ENCODE measurements around the gene C10orf53.
"Not testable (repeated sequence)": the region's sequence is repeated elsewhere in the genome, so short reads cannot be mapped to it uniquely, and the experiment has no call there.

The C10orf53 gene

GRCh38 chr10:49667991-49668390, 11.5 kb upstream of the C10orf53 start:
- no peak for TF ChIP-seq CTCF (IDR thresholded peaks at IDR 0.05; ENCODE audit: poor library complexity, severe bottlenecking)
- Histone ChIP-seq H3K27me3 (ENCODE audit: insufficient read depth, poor library complexity, severe bottlenecking) (peaks cover 13% of the 10 kb centered on the region), H3K9me3 (ENCODE audit: severe bottlenecking) (no peaks in the 10 kb centered on the region), H3K4me1 (ENCODE audit: insufficient read depth, poor library complexity, severe bottlenecking) (no peaks in the 10 kb centered on the region), H3K4me3 (ENCODE audit: severe bottlenecking) (no peak overlapping the region), H3K36me3 (ENCODE audit: low read depth) (no peaks in the 10 kb centered on the region), H3K27ac (ENCODE audit: poor library complexity, severe bottlenecking) (no peak overlapping the region)
- ATAC-seq (ENCODE audit: low read depth): peak; percentile 78
- no peak for DNase-seq (ENCODE audit: low spot score)

DNA sequence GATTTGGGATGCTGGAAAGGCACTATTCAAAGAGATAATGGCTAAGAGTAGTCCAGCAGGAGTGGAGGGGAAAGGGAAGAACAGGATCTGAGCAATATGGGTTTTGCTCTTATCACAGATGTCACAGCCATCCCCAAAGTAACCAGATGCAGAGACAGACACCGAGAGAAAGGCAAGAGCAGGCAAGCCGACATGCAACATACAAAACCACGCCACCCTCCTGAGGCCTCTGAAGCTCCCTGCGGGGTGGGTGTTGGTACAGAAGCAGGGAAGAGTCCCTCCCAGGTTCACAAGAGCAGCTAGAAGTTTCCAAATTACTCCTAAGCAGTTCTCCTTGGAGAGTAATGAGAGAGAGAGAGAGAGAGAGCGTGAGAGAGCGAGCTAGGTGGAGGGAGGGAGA, 10.8 kb upstream of the C10orf53 start:
- Histone ChIP-seq H3K27ac (ENCODE audit: poor library complexity, severe bottlenecking) (no peak overlapping the region), H3K27me3 (ENCODE audit: insufficient read depth, poor library complexity, severe bottlenecking) (peaks cover 13% of the 10 kb centered on the region), H3K4me1 (ENCODE audit: insufficient read depth, poor library complexity, severe bottlenecking) (no peaks in the 10 kb centered on the region), H3K4me3 (ENCODE audit: severe bottlenecking) (no peak overlapping the region), H3K9me3 (ENCODE audit: severe bottlenecking) (no peaks in the 10 kb centered on the region), H3K36me3 (ENCODE audit: low read depth) (no peaks in the 10 kb centered on the region)
- TF ChIP-seq CTCF (IDR thresholded peaks at IDR 0.05; ENCODE audit: poor library complexity, severe bottlenecking): no peak
- ATAC-seq (ENCODE audit: low read depth) (no peak), DNase-seq (ENCODE audit: low spot score) (no peak)

DNA sequence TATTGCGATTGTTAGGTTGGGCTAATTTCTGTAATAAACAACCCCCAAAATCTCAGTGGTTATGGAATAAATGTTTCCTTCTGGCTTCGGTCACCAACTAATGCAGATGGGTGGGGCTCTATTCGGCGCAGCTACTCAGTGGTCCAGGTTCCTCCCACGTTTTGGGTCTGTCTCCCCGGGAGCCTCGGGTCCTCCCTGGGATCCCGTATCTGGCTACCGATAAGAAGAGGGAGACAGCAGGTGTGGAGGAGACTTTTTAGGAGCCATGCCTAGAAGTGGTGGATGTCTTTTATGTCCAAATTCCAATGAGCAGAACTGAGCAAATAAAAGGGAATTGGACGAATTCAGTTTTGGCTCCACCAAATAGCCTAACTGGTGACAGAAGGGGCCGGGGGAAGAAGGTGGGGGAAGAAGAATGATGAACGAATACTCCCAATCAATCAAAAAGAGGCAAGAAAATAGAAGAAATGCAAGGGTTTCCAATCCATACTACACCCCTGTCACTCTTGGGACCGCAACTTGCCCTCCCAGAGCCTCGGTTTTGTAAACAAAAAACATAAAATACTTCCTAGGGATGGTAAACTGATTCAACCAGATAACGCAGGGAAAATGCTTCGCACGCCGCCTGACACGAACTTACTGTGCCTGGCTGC, 498 bp upstream of the C10orf53 start:
- ATAC-seq (ENCODE audit: low read depth) (no peak), DNase-seq (ENCODE audit: low spot score) (no peak)
- no peak overlapping the region for H3K27ac ChIP-seq (ENCODE audit: poor library complexity, severe bottlenecking)
- no peaks in the 10 kb centered on the region for H3K4me1 ChIP-seq (ENCODE audit: insufficient read depth, poor library complexity, severe bottlenecking)
- peaks cover 46% of the 10 kb centered on the region for H3K27me3 ChIP-seq (ENCODE audit: insufficient read depth, poor library complexity, severe bottlenecking)
- no peak for TF ChIP-seq CTCF (IDR thresholded peaks at IDR 0.05; ENCODE audit: poor library complexity, severe bottlenecking)
- no peaks in the 10 kb centered on the region for H3K36me3 ChIP-seq (ENCODE audit: low read depth)
- no peak overlapping the region for H3K4me3 ChIP-seq (ENCODE audit: severe bottlenecking)
- peaks cover 5% of the 10 kb centered on the region for H3K9me3 ChIP-seq (ENCODE audit: severe bottlenecking)

DNA sequence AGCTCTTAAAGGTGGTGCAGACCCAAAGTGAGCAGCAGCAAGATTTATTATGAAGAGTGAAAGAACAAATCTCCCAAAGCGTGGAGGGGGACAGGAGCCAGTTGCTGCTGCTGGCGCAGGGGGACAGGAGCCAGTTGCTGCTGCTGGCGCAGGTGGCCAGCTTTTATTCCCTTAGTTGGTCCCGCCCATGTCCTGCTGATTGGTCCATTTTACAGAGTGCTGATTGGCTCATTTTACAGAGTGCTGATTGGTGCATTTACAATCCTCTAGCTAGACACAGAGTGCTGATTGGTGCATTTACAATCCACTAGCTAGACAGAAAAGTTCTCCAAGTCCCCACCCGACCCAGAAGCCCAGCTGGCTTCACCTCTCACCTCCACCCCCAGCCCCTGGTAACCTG, 3.0 kb downstream of the C10orf53 start:
- peaks cover 18% of the 10 kb centered on the region for H3K27me3 ChIP-seq (ENCODE audit: insufficient read depth, poor library complexity, severe bottlenecking)
- H3K36me3 ChIP-seq (ENCODE audit: low read depth); H3K9me3 ChIP-seq (ENCODE audit: severe bottlenecking); H3K4me3 ChIP-seq (ENCODE audit: severe bottlenecking); DNase-seq (ENCODE audit: low spot score); H3K4me1 ChIP-seq (ENCODE audit: insufficient read depth, poor library complexity, severe bottlenecking); H3K27ac ChIP-seq (ENCODE audit: poor library complexity, severe bottlenecking); ATAC-seq (ENCODE audit: low read depth): not testable (repeated sequence)

GRCh38 chr10:49682879-49683278, 3.4 kb downstream of the C10orf53 start:
- Histone ChIP-seq H3K36me3 (ENCODE audit: low read depth) (no peaks in the 10 kb centered on the region), H3K9me3 (ENCODE audit: severe bottlenecking) (peaks cover 3% of the 10 kb centered on the region), H3K27me3 (ENCODE audit: insufficient read depth, poor library complexity, severe bottlenecking) (peaks cover 14% of the 10 kb centered on the region), H3K4me3 (ENCODE audit: severe bottlenecking) (no peak overlapping the region), H3K4me1 (ENCODE audit: insufficient read depth, poor library complexity, severe bottlenecking) (no peaks in the 10 kb centered on the region), H3K27ac (ENCODE audit: poor library complexity, severe bottlenecking) (no peak overlapping the region)
- no peak for TF ChIP-seq CTCF (IDR thresholded peaks at IDR 0.05; ENCODE audit: poor library complexity, severe bottlenecking)
- no peak for DNase-seq (ENCODE audit: low spot score)
- no peak for ATAC-seq (ENCODE audit: low read depth)
